HepG2 (cell line): ENCODE results near the gene EIF1AD. TPM values are rescaled to one million over a fixed set of nuclear protein-coding genes. Genes with fewer than 3 reads are reported as not detected.

Experiments
- ATAC-seq: fragments of 200-7000 bp; cut with Tn5 transposase; 3 replicates; pipeline ENCODE4 v1.9.1; 2020; ENCODE audit warnings: mild to moderate bottlenecking, moderate library complexity
- BruUV-seq: library from RNA; stranded (reverse); fragments of 400-500 nt; replicated peaks from 2 replicates; lab custom pipeline; 2021; lab: Mats Ljungman, UMichigan
- CTCF ChIA-PET: fragments of 300-600 bp; formaldehyde crosslinking; extraction: SDS; loops from one replicate; lab custom pipeline; 2021; ENCODE audit warnings: low total read pairs, inconsistent platforms, low intra/inter-chr PET ratio; lab: Yijun Ruan, JAX
- POLR2A ChIA-PET: fragments of 350-600 bp; sonication (Branson Sonifier 250); formaldehyde crosslinking; loops from one replicate; lab custom pipeline; 2020; ENCODE audit warnings: antibody characterized with exemption, inconsistent platforms; lab: Yijun Ruan, JAX
- DNase-seq: peaks from one replicate; pipeline ENCODE4 v3.0.0-alpha.2; 2015; ENCODE audit warnings: low spot score
- FAIRE-seq: peaks from 3 replicates; lab custom pipeline; 2011; peaks lifted over from hg19 to GRCh38; lab: Jason Lieb, UNC
- H2AFZ ChIP-seq: one replicate; pipeline ENCODE4 v1.6.1; 2011; ENCODE audit warnings: low read length, inconsistent platforms
- H3K27ac ChIP-seq: fragments of 300-600 bp; 3 replicates; pipeline ENCODE4 v1.8.0; 2011; ENCODE audit warnings: mixed run types, mild to moderate bottlenecking, mixed read lengths, low read length, inconsistent platforms; ENCODE audit not compliant: insufficient read depth; ENCODE audit errors: extremely low read length
- H3K27me3 ChIP-seq, 2 experiments: fragments of 200-600 bp in 1 of 2; 2 replicates in 1 of 2; 3 replicates in 1 of 2; pipeline versions ENCODE4 v1.6.0 to v1.8.0; 2011; ENCODE audit warnings: low read length in 2 of 2, mild to moderate bottlenecking in 2 of 2, moderate library complexity in 2 of 2, inconsistent platforms in 1 of 2; ENCODE audit not compliant: insufficient read depth in 2 of 2, control insufficient read depth in 1 of 2
- H3K36me3 ChIP-seq, 2 experiments: fragments of 200-600 bp in 1 of 2; replicated peaks in 1 of 2; 2 replicates in 1 of 2; 3 replicates in 1 of 2; pipeline versions ENCODE4 v1.5.1 to v1.8.0; 2011; ENCODE audit warnings: low read length in 2 of 2, inconsistent platforms in 1 of 2; ENCODE audit not compliant: insufficient read depth in 2 of 2, control insufficient read depth in 1 of 2
- H3K4me1 ChIP-seq: 2 replicates; pipeline ENCODE4 v1.5.1; 2012; ENCODE audit warnings: low read length, inconsistent platforms; ENCODE audit not compliant: insufficient read depth
- H3K4me2 ChIP-seq: 2 replicates; pipeline ENCODE4 v1.6.0; 2011; ENCODE audit warnings: low read depth, low read length, inconsistent platforms
- H3K4me3 ChIP-seq, 3 experiments: fragments of 200-600 bp in 1 of 3; sonication (generic), shearing (Covaris generic) in 1 of 3; replicated peaks in 1 of 3; 2 replicates each; pipeline ENCODE4 v1.5.1; 2011 to 2016; ENCODE audit warnings: low read length in 3 of 3, inconsistent platforms in 2 of 3, low read depth in 2 of 3, mild to moderate bottlenecking in 2 of 3, control low read depth in 1 of 3, mixed read lengths in 1 of 3; ENCODE audit not compliant: insufficient read depth in 1 of 3
- H3K79me2 ChIP-seq: one replicate; pipeline ENCODE4 v1.6.1; 2011; ENCODE audit warnings: low read length, inconsistent platforms; ENCODE audit not compliant: insufficient read depth
- H3K9ac ChIP-seq: 2 replicates; pipeline ENCODE4 v1.6.0; 2011; ENCODE audit warnings: mild to moderate bottlenecking, low read depth, low read length, inconsistent platforms; ENCODE audit not compliant: insufficient read depth
- H3K9me3 ChIP-seq: 2 replicates; pipeline ENCODE4 v1.5.1; 2012; ENCODE audit warnings: mild to moderate bottlenecking, low read length
- H4K20me1 ChIP-seq: 2 replicates; pipeline ENCODE4 v1.6.0; 2011; ENCODE audit warnings: inconsistent platforms, mild to moderate bottlenecking, low read length, moderate library complexity; ENCODE audit not compliant: insufficient read depth
- FOXC1 ChIP-seq: sonication (generic); formaldehyde crosslinking; IDR thresholded peaks from 2 replicates; pipeline ENCODE4 v1.8.0; 2022; ENCODE audit warnings: mild to moderate bottlenecking, missing genetic modification reagents, borderline replicate concordance
- IRF1 ChIP-seq: sonication (generic); formaldehyde crosslinking; IDR thresholded peaks from 2 replicates; pipeline ENCODE4 v1.4.0; 2020; ENCODE audit warnings: low read depth, mild to moderate bottlenecking, missing genetic modification reagents
- ZNF121 ChIP-seq: sonication (generic); formaldehyde crosslinking; IDR thresholded peaks from 2 replicates; pipeline ENCODE4 v1.5.0; 2020; ENCODE audit warnings: mild to moderate bottlenecking, missing genetic modification reagents
- ZNF609 ChIP-seq: sonication (generic); formaldehyde crosslinking; IDR thresholded peaks from 2 replicates; pipeline ENCODE4 v1.4.0; 2020; ENCODE audit warnings: mild to moderate bottlenecking, missing genetic modification reagents, borderline replicate concordance
- WGBS: methylation state at CpG from one replicate; pipeline ENCODE4 v1.1.6; 2017; ENCODE audit warnings: low lambda C conversion rate; 5-methylcytosine and 5-hydroxymethylcytosine counted together
- in situ Hi-C: cut with HindIII; loops from 2 replicates; pipeline ENCODE4 v1.10.0; 2017; ENCODE audit warnings: low pct_unique_long_range_greater_than_20kb; ENCODE audit not compliant: extremely low pct_ligation_motif_present
- intact Hi-C: fragments of 100-400 bp; cut with micrococcal nuclease; formaldehyde crosslinking; loops from one replicate; pipeline ENCODE4 v1.10.0; 2022; ENCODE audit not compliant: unreplicated experiment
- polyA plus RNA-seq, 8 experiments: library from polyadenylated mRNA; depleted of rRNA in 3 of 8; stranded (reverse) in 7 of 8; unstranded in 1 of 8; fragments of >200 nt; fragmentation: Illumina TruSeq in 4 of 8; extraction: Trizol in 4 of 8; gene quantifications; 2 replicates each; pipeline versions ENCODE4 v1.2.1 to v1.2.3, GENCODE V29; 2011 to 2016; ENCODE audit warnings: low read depth in 4 of 8, missing spikeins in 1 of 8, mixed read lengths in 1 of 8; ENCODE audit not compliant: insufficient read depth in 1 of 8
- total RNA-seq, 5 experiments: library from RNA; depleted of rRNA; stranded (reverse); fragments of >200 nt; fragmentation: Illumina TruSeq; extraction: Trizol; gene quantifications; 2 replicates each; pipeline ENCODE4 v1.2.3, GENCODE V29; 2016; ENCODE audit warnings: low read depth in 1 of 5

The EIF1AD gene
- total and polyA plus RNA-seq, 2 of the 13 experiments (the other 11 are each of a cell fraction or from before 2014, with no cell fraction given) = 18.2 to 30.8 TPM

- ATAC-seq (peak; percentile 32), DNase-seq (no peak), FAIRE-seq (no peak)
- Histone ChIP-seq H3K9me3 (no peaks in the 10 kb centered on the region), H3K27ac (no peak overlapping the region), H3K36me3 (peaks cover 21 to 35% of the 10 kb centered on the region in 2 experiments), H3K4me3 (peak overlapping the region; percentile 89 to 97 (median 97)), H3K9ac (peak overlapping the region; percentile 98), H3K27me3 (no peaks in the 10 kb centered on the region; a peak in 1 of 5 replicates), H3K4me1 (peaks cover 53% of the 10 kb centered on the region), H3K79me2 (peaks cover 22% of the 10 kb centered on the region), H2AFZ (no peak overlapping the region), H4K20me1 (no peaks in the 10 kb centered on the region), H3K4me2 (peak overlapping the region; percentile 98)
- 5% methylated on average over 8 of the region's 13 CpGs for WGBS
- CTCF ChIA-PET = interaction anchor here (1.1 kb wide), 1 partner anchor 78 kb away, joined by 3 read pairs; no protein-coding TSS in a partner anchor
- TSS peak; percentile 62 for BruUV-seq
- intact Hi-C loops (no loop called here), in situ Hi-C loops (no loop called here)
- POLR2A ChIA-PET = interaction anchor here (0.6 to 1.4 kb wide), 4 partner anchors 34 to 283 kb away, joined by 3 to 5 read pairs (median 4); partner anchors contain the start of genes CFL1 and FIBP
- TF ChIP-seq ZNF121 (CRISPR knock-in tag) (0 out of 2 replicates have a peak, but pooled peaks have one; percentile 54), FOXC1 (0 out of 2 replicates have a peak, but pooled peaks have one; percentile 9), ZNF609 (CRISPR knock-in tag) (0 out of 2 replicates have a peak, but pooled peaks have one; percentile 3), IRF1 (no peak)
Measured at GRCh38 chr11:65962141-65962564, 39.8 kb downstream of the EIF1AD start.
